GM12891 (cell line): ENCODE results near the gene RANBP9.

Experiments
- PAX5 ChIP-seq: IDR thresholded peaks from 2 replicates; pipeline ENCODE4 v1.6.1; 2011; ENCODE audit warnings: low read length, moderate library complexity, mild to moderate bottlenecking; ENCODE audit not compliant: insufficient read depth, severe bottlenecking
- POLR2A ChIP-seq: IDR thresholded peaks from 2 replicates; pipeline ENCODE4 v1.6.1; 2011; ENCODE audit warnings: low read depth, low read length, control low read depth
- POLR2AphosphoS5 ChIP-seq: IDR thresholded peaks from 2 replicates; pipeline ENCODE4 v1.6.1; 2011; ENCODE audit warnings: low read depth, low read length, control low read depth
- POU2F2 ChIP-seq: IDR thresholded peaks from 2 replicates; pipeline ENCODE4 v1.6.1; 2011; ENCODE audit warnings: low read depth, mild to moderate bottlenecking, control low read depth, low read length, moderate library complexity
- SPI1 ChIP-seq: IDR thresholded peaks from 2 replicates; pipeline ENCODE4 v1.6.1; 2011; ENCODE audit warnings: low read depth, low read length, control low read depth
- TAF1 ChIP-seq: IDR thresholded peaks from 2 replicates; pipeline ENCODE4 v1.6.1; 2011; ENCODE audit warnings: low read depth, low read length, control low read depth

DNA sequence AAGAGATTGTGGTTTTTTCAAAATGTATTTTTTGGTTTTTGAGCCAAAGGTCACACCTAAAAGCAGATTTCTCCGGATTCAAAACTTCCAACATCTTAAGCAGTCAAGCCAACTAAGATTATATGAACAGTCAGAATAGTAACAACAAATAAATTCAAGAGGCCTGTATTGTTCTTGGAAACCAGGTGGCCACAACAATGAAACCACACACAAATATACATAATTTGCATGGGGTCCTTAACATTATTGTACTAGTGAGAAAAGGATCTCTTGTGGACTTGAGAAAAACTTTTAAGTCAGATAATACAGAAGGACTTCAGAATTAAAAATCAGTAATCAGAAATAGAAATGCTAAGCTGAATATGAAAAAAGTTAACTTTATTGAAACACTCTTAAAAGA lies 55.9 kb downstream of the RANBP9 start:
- no peak for TF ChIP-seq POLR2AphosphoS5
- TF ChIP-seq POLR2A: no peak
- TF ChIP-seq SPI1: no peak
- no peak for TF ChIP-seq TAF1
- no peak for TF ChIP-seq POU2F2
- TF ChIP-seq PAX5: no peak
